Spleen (tissue), 11 donors: ENCODE results near the gene PGAP2. TPM values are rescaled to one million over a fixed set of nuclear protein-coding genes. Genes with fewer than 3 reads are reported as not detected.

Experiments used
- DNase-seq: peaks from one replicate; pipeline ENCODE4 v3.0.0-alpha.2; 2020
- H3K27ac ChIP-seq, 8 donors: fragments of 200-600 bp; sonication (generic) in 7 of 8; 1 replicate in 4 of 8; 2 replicates in 4 of 8; pipeline versions ENCODE4 v1.5.0 to v1.8.0; 2016 to 2021; ENCODE audit warnings: inconsistent platforms in 4 of 8, mild to moderate bottlenecking in 4 of 8, moderate library complexity in 1 of 8
- H3K27me3 ChIP-seq, 7 donors: fragments of 200-600 bp; sonication (generic) in 6 of 7; replicated peaks in 1 of 7; 1 replicate in 4 of 7; 2 replicates in 3 of 7; pipeline versions ENCODE4 v1.5.0 to v1.8.0; 2016 to 2021; ENCODE audit warnings: inconsistent platforms in 3 of 7, mild to moderate bottlenecking in 1 of 7
- H3K36me3 ChIP-seq, 6 donors: fragments of 200-600 bp; sonication (generic) in 5 of 6; 1 replicate in 4 of 6; 2 replicates in 2 of 6; pipeline versions ENCODE4 v1.5.0 to v1.8.0; 2016 to 2021; ENCODE audit warnings: inconsistent platforms in 2 of 6
- H3K4me1 ChIP-seq, 6 donors: fragments of 200-600 bp; sonication (generic) in 5 of 6; 1 replicate in 3 of 6; 2 replicates in 3 of 6; pipeline versions ENCODE4 v1.5.0 to v1.8.0; 2016 to 2021; ENCODE audit warnings: inconsistent platforms in 3 of 6
- H3K4me3 ChIP-seq, 8 donors: fragments of 200-600 bp; sonication (generic) in 7 of 8; 1 replicate in 4 of 8; 2 replicates in 4 of 8; pipeline versions ENCODE4 v1.5.0 to v1.8.0; 2016 to 2021; ENCODE audit warnings: inconsistent platforms in 4 of 8, mild to moderate bottlenecking in 4 of 8, moderate library complexity in 2 of 8
- H3K9me3 ChIP-seq, 8 donors: fragments of 200-600 bp; sonication (generic) in 7 of 8; 1 replicate in 4 of 8; 2 replicates in 4 of 8; pipeline versions ENCODE4 v1.5.0 to v1.8.0; 2016 to 2021; ENCODE audit warnings: inconsistent platforms in 4 of 8
- CTCF ChIP-seq, 11 experiments: fragments of 200-600 bp in 7 of 11; fragments of 450-650 bp in 4 of 11; sonication (generic) in 4 of 11; IDR thresholded peaks in 8 of 11; conservative IDR thresholded peaks in 3 of 11; 1 replicate in 7 of 11; 2 replicates in 4 of 11; pipeline versions ENCODE4 v1.4.0 to v1.8.0; 2016 to 2021; ENCODE audit warnings: antibody characterized with exemption in 11 of 11, inconsistent platforms in 4 of 11, mild to moderate bottlenecking in 1 of 11
- POLR2A ChIP-seq, 3 donors: fragments of 450-650 bp; IDR thresholded peaks; one replicate each; pipeline ENCODE4 v1.5.1; 2017; ENCODE audit warnings: antibody characterized with exemption in 3 of 3, mild to moderate bottlenecking in 1 of 3
- POLR2AphosphoS5 ChIP-seq, 3 donors: sonication (generic); formaldehyde crosslinking; IDR thresholded peaks; one replicate each; pipeline ENCODE4 v1.5.1; 2017; ENCODE audit warnings: antibody characterized with exemption in 3 of 3
- WGBS, 5 donors: extraction: QIAGEN DNeasy Blood & Tissue Kit in 3 of 5; methylation state at CpG; one replicate each; pipeline versions ENCODE4 v1.1.5 to v1.1.7; 2013 to 2018; 5-methylcytosine and 5-hydroxymethylcytosine counted together
- intact Hi-C: fragments of 100-400 bp; cut with DNase I; formaldehyde crosslinking; loops from one replicate; pipeline ENCODE4 v1.15.0; 2023; ENCODE audit warnings: low total_unique reads
- polyA plus RNA-seq, 3 donors: library from polyadenylated mRNA; stranded (reverse); fragments of 200-250 nt; gene quantifications; one replicate each; pipeline ENCODE4 v1.2.1, GENCODE V29; 2013
- total RNA-seq, 7 donors: library from RNA; depleted of rRNA in 3 of 7; stranded (reverse); fragments of >200 nt in 3 of 7; fragmentation: NEBNext Ultra II Directional in 4 of 7; extraction: Animal tissue kit (Norgen Biotek cat#: 25700) in 4 of 7; gene quantifications; one replicate each; pipeline versions ENCODE4 v1.1.0 to v1.2.1, GENCODE V29; 2016 to 2021
- donor health status: healthy with polysubstance abuse.
- donor health status: DM: no; HTN: no; CAD: no; lungs with moderate emphysema.
- donor health status: DM: no; HTN: no; CAD: no.
- donor health status: Bipolar disorder and iron deficiency.
- donor health status: healthy.
- donor health status: DM: no; HTN: no; CAD: no.
- donor health status: DM: yes; HTN: yes; CAD: no.

Gene PGAP2
- total and polyA plus RNA-seq, 10 donors = 10.7 to 22.2 (median 15.0) TPM

DNA sequence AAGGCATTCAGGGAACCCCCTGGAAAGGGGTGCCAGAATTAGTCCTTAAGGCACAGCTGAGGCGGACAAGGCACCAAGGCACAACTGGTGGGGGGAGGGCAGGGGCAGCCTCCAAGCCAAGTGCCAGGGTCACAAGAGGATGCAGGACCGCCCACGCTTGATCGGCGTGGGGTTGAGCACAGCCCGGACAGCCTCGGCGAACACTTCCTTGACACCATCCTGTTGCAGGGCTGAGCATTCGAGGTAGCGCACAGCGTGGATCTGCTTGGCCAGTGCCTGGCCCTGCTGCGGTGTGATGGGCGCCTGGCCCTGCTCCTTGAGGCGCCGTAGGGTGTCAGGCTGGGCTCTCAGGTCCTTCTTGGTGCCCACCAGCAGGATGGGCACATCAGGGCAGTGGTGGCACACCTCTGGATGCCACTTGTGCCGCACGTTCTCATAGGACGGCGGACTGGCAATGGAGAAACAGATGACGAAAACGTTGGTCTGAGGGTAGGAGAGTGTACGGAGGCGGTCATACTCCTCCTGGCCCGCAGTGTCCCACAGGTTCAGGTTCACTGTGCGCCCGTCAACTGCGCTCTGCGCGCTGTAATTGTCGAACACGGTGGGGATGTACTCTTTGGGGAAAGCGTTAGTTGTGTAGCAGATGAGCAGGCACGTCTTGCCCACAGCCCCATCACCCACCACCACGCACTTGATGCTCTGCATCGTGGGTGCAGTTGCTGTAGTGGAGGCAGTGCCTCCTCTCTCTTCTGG lies 19.2 kb downstream of the PGAP2 start:
- Histone ChIP-seq H3K4me3 (no peak overlapping the region), H3K27ac (peak overlapping the region in 3 of 8 donors; percentile 21 to 76 (median 69)), H3K9me3 (no peaks in the 10 kb centered on the region), H3K4me1 (peaks cover 19 to 85% (median 60%) of the 10 kb centered on the region in 6 donors), H3K27me3 (no peaks in the 10 kb centered on the region), H3K36me3 (peaks cover 0 to 80% (median 44%) of the 10 kb centered on the region in 6 donors)
- TF ChIP-seq POLR2AphosphoS5 (IDR thresholded peaks at IDR 0.05) = peak in 2 of 3 donors; percentile 45 to 79
- no peak for TF ChIP-seq POLR2A (IDR thresholded peaks at IDR 0.05)
- no peak for DNase-seq
- intact Hi-C loops = no loop called here
- WGBS, 5 donors = 85 to 89% (median 87%) methylated on average over 28 to 35 of the region's 35 CpGs

DNA sequence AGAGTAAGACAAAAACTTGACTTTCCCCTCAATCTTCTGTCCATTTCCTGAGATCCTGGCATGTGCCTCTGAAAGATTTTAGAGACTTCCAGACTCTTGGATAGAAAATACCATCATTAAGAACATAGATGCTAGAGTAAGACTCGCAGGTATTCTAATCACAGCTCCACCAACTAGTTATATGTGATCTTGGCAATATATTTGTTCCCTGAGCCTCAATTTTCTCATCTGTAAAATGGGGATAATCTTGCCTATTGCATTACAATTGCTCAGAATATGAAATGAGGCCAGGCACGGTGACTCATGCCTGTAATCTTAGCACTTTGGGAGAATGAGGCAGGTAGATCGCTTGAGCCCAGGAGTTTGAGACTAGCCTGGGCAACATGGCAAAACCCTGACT lies 21.7 kb downstream of the PGAP2 start:
- H3K9me3 ChIP-seq = no peaks in the 10 kb centered on the region
- no peak for DNase-seq
- H3K27me3 ChIP-seq = no peaks in the 10 kb centered on the region
- H3K36me3 ChIP-seq = peaks cover 0 to 95% (median 44%) of the 10 kb centered on the region in 6 donors
- intact Hi-C loops = no loop called here
- TF ChIP-seq POLR2A (IDR thresholded peaks at IDR 0.05) = no peak
- no peak for TF ChIP-seq CTCF (IDR thresholded peaks at IDR 0.05 in 8 of 11, conservative IDR thresholded peaks at IDR 0.05 in 3 of 11)
- no peak for TF ChIP-seq POLR2AphosphoS5 (IDR thresholded peaks at IDR 0.05)
- peaks cover 40 to 98% (median 75%) of the 10 kb centered on the region in 6 donors for H3K4me1 ChIP-seq
- peak overlapping the region in 5 of 8 donors; percentile 98 to 100 (median 100) for H3K27ac ChIP-seq
- WGBS, 5 donors = 91 to 99% (median 93%) methylated on average over 3 of the region's 3 CpGs
- no peak overlapping the region for H3K4me3 ChIP-seq

- no peak for TF ChIP-seq POLR2AphosphoS5 (IDR thresholded peaks at IDR 0.05)
- no peak for TF ChIP-seq CTCF (IDR thresholded peaks at IDR 0.05 in 8 of 11, conservative IDR thresholded peaks at IDR 0.05 in 3 of 11)
- no peak for TF ChIP-seq POLR2A (IDR thresholded peaks at IDR 0.05)
- Histone ChIP-seq H3K4me1 (peaks cover 47 to 98% (median 77%) of the 10 kb centered on the region in 6 donors), H3K4me3 (peak overlapping the region in 1 of 8 donors; percentile 35), H3K9me3 (no peaks in the 10 kb centered on the region), H3K36me3 (peaks cover 0 to 94% (median 40%) of the 10 kb centered on the region in 6 donors), H3K27ac (peak overlapping the region; percentile 29 to 100 (median 98)), H3K27me3 (no peaks in the 10 kb centered on the region)
- intact Hi-C loops = no loop called here
- DNase-seq = no peak
- 31 to 65% (median 57%) methylated on average over 1 of the region's 1 CpG for WGBS, 5 donors
Observed at GRCh38 chr11:3830730-3831129, 22.4 kb downstream of the PGAP2 start.

GRCh38 chr11:3831378-3832239 lies 23.2 kb downstream of the PGAP2 start:
- Histone ChIP-seq H3K27ac (peak overlapping the region; percentile 29 to 100 (median 98)), H3K4me1 (peaks cover 54 to 98% (median 84%) of the 10 kb centered on the region in 6 donors), H3K9me3 (no peaks in the 10 kb centered on the region), H3K27me3 (no peaks in the 10 kb centered on the region), H3K36me3 (peaks cover 0 to 92% (median 33%) of the 10 kb centered on the region in 6 donors), H3K4me3 (peak overlapping the region in 1 of 8 donors; percentile 35)
- peak in 2 of 3 donors; percentile 39 to 46 for TF ChIP-seq POLR2AphosphoS5 (IDR thresholded peaks at IDR 0.05)
- no peak for TF ChIP-seq CTCF (IDR thresholded peaks at IDR 0.05 in 8 of 11, conservative IDR thresholded peaks at IDR 0.05 in 3 of 11)
- WGBS, 5 donors = 39 to 63% (median 49%) methylated on average over 12 to 13 of the region's 13 CpGs
- intact Hi-C loops = no loop called here
- peak; percentile 83 for DNase-seq
